Breast epithelium (tissue), 4 donors: ENCODE data around the gene CLCN1. TPM values are rescaled to one million over a fixed set of nuclear protein-coding genes. Genes with fewer than 3 reads are reported as not detected.

Experiments
- DNase-seq, 2 donors: peaks; one replicate each; pipeline ENCODE4 v3.0.0-alpha.2; 2019; ENCODE audit warnings: low spot score in 2 of 2
- H3K27ac ChIP-seq, 2 donors: fragments of 200-600 bp; sonication (generic) in 1 of 2; one replicate each; pipeline ENCODE4 v1.5.1; 2016 to 2019; ENCODE audit warnings: mild to moderate bottlenecking in 1 of 2
- H3K27me3 ChIP-seq, 2 donors: fragments of 200-600 bp; sonication (generic) in 1 of 2; one replicate each; pipeline versions ENCODE4 v1.5.1 to v1.6.0; 2017 to 2019; ENCODE audit warnings: control low read depth in 1 of 2, mild to moderate bottlenecking in 1 of 2
- H3K36me3 ChIP-seq: fragments of 200-600 bp; one replicate; pipeline ENCODE4 v1.5.1; 2019
- H3K4me1 ChIP-seq, 2 donors: fragments of 200-600 bp; sonication (generic); one replicate each; pipeline ENCODE4 v1.5.1; 2016 to 2019; ENCODE audit warnings: control low read depth in 1 of 2
- H3K4me3 ChIP-seq, 3 donors: fragments of 200-600 bp; sonication (generic); 1 replicate in 2 of 3; 2 replicates in 1 of 3; pipeline ENCODE4 v1.5.1; 2016 to 2019; ENCODE audit warnings: mild to moderate bottlenecking in 3 of 3, moderate library complexity in 2 of 3
- H3K9me3 ChIP-seq, 2 donors: fragments of 200-600 bp; sonication (generic) in 1 of 2; one replicate each; pipeline ENCODE4 v1.5.1; 2016 to 2019; ENCODE audit warnings: control low read depth in 1 of 2
- CTCF ChIP-seq, 3 donors: fragments of 450-650 bp; IDR thresholded peaks; one replicate each; pipeline ENCODE4 v1.5.1; 2016 to 2017; ENCODE audit warnings: antibody characterized with exemption in 3 of 3, mild to moderate bottlenecking in 3 of 3, moderate library complexity in 3 of 3
- POLR2A ChIP-seq: fragments of 450-650 bp; IDR thresholded peaks from one replicate; pipeline ENCODE4 v1.6.1; 2016; ENCODE audit warnings: antibody characterized with exemption, mild to moderate bottlenecking, moderate library complexity
- POLR2AphosphoS5 ChIP-seq, 3 donors: sonication (generic); formaldehyde crosslinking; IDR thresholded peaks; one replicate each; pipeline ENCODE4 v1.6.1; 2017; ENCODE audit warnings: antibody characterized with exemption in 3 of 3
- intact Hi-C: fragments of 100-400 bp; cut with DNase I; formaldehyde crosslinking; loops from one replicate; pipeline ENCODE4 v1.15.1; 2023; ENCODE audit warnings: low total_unique reads
- total RNA-seq, 3 donors: library from RNA; depleted of rRNA; stranded (reverse); fragments of >200 nt; gene quantifications; one replicate each; pipeline ENCODE4 v1.1.0, GENCODE V29; 2016

The CLCN1 gene
- total RNA-seq, 3 donors from 2014 or later: 0.29 TPM; not detected in 2

GRCh38 chr7:143308632-143309031 lies 7.3 kb upstream of the CLCN1 start:
- Histone ChIP-seq H3K27ac (no peak overlapping the region), H3K4me1 (no peaks in the 10 kb centered on the region), H3K27me3 (no peaks in the 10 kb centered on the region), H3K36me3 (peaks cover 7% of the 10 kb centered on the region), H3K4me3 (no peak overlapping the region), H3K9me3 (no peaks in the 10 kb centered on the region)
- no peak for DNase-seq
- TF ChIP-seq CTCF (IDR thresholded peaks at IDR 0.05) (no peak), POLR2AphosphoS5 (IDR thresholded peaks at IDR 0.05) (no peak), POLR2A (no peak)
- intact Hi-C loops: loop anchor here (5.0 kb wide), 1 partner anchor 61 kb away; no protein-coding TSS in a partner anchor

DNA sequence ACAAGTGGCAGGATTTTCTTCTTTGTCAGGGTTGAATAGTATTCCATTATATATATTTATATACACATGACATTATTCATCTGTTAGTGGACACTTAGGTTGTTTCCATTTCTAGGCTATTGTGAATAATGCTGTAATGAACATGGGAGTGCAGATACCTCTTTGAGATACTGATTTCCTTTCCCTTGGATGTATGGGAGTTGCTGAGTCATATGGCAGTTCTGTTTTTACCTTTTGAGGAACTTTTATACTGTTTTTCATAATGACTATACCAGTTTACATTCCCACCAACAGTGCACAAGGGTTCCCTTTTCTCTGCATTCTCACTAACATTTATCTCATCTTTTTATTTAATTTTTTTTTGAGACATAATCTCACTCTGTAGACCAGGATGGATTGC lies 1.8 kb upstream of the CLCN1 start:
- Histone ChIP-seq H3K4me1 (no peaks in the 10 kb centered on the region), H3K4me3 (no peak overlapping the region), H3K27ac (no peak overlapping the region), H3K27me3 (no peaks in the 10 kb centered on the region), H3K9me3 (no peaks in the 10 kb centered on the region), H3K36me3 (no peaks in the 10 kb centered on the region)
- intact Hi-C loops: no loop called here
- TF ChIP-seq CTCF (IDR thresholded peaks at IDR 0.05) (no peak), POLR2A (no peak), POLR2AphosphoS5 (IDR thresholded peaks at IDR 0.05) (no peak)
- DNase-seq: no peak

- DNase-seq: no peak
- H3K27ac ChIP-seq: no peak overlapping the region
- intact Hi-C loops: no loop called here
These were observed 581 bp downstream of the CLCN1 start for GRCh38 chr7:143316492-143316891.

DNA sequence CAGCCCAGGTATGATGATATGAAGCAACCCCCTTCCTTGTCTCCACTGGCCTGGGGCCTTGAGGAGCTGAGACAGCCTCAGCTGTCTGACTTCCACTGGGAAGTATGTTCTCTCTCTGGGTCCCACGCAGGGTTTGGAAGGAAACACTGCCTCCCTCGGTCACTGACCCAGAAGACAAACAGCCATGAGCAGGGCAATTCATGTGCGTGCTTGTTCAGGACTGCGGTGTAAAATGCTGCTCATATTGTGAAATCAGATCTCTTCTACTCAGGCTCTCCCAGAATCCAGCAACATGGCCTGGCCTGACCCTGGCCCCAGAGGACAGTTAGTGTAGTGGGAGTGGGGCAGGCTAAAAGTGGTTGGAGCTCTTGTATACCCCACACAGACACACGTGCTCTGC lies 2.8 kb downstream of the CLCN1 start:
- Histone ChIP-seq H3K9me3 (no peaks in the 10 kb centered on the region), H3K36me3 (no peaks in the 10 kb centered on the region), H3K4me3 (no peak overlapping the region), H3K4me1 (peaks cover 0 to 4% of the 10 kb centered on the region in 2 donors), H3K27me3 (no peaks in the 10 kb centered on the region), H3K27ac (peak overlapping the region; percentile 79 to 94)
- TF ChIP-seq POLR2A (no peak), CTCF (IDR thresholded peaks at IDR 0.05) (peak; percentile 9 to 48 (median 16)), POLR2AphosphoS5 (IDR thresholded peaks at IDR 0.05) (peak in 1 of 3 donors; percentile 74)
- DNase-seq: peak in 1 of 2 donors; percentile 90
- intact Hi-C loops: no loop called here

More at GRCh38 chr7:143316492-143316891, 581 bp downstream of the CLCN1 start:
- TF ChIP-seq POLR2A: no peak
- TF ChIP-seq POLR2AphosphoS5 (IDR thresholded peaks at IDR 0.05): no peak
- TF ChIP-seq CTCF (IDR thresholded peaks at IDR 0.05): no peak
- Histone ChIP-seq H3K9me3 (no peaks in the 10 kb centered on the region), H3K36me3 (no peaks in the 10 kb centered on the region), H3K27me3 (no peaks in the 10 kb centered on the region), H3K4me3 (no peak overlapping the region), H3K4me1 (no peaks in the 10 kb centered on the region)

DNA sequence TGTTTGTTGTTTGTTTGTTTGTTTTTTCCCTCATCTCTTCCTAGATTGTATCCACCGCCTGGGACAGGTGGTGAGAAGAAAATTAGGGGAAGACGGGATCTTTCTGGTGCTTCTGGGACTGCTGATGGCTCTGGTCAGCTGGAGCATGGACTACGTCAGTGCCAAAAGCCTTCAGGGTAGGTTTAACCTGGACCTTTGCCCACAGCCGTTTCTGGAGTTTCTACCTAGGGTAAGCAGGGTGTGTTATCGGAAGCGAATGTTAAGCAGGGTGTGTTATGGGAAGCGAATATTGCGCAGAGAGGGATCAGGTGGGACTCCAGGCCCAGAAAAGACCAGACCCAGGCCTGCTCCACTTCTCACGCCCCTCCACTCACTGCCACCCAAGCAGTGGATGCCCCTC lies 4.7 kb downstream of the CLCN1 start:
- Histone ChIP-seq H3K27ac (peak overlapping the region; percentile 10 to 55), H3K27me3 (no peaks in the 10 kb centered on the region), H3K4me3 (no peak overlapping the region), H3K4me1 (peaks cover 0 to 4% of the 10 kb centered on the region in 2 donors), H3K36me3 (no peaks in the 10 kb centered on the region), H3K9me3 (no peaks in the 10 kb centered on the region)
- DNase-seq: peak in 1 of 2 donors; percentile 71
- TF ChIP-seq CTCF (IDR thresholded peaks at IDR 0.05) (no peak), POLR2A (no peak), POLR2AphosphoS5 (IDR thresholded peaks at IDR 0.05) (no peak)
- intact Hi-C loops: no loop called here
